ENCODE data around the gene CSF2. TPM values are rescaled to one million over a fixed set of nuclear protein-coding genes. Genes with fewer than 3 reads are reported as not detected.
A peak's percentile ranks its signal among the peaks of the same experiment; 100 is the strongest.

The CSF2 gene
- polyA plus RNA-seq, 12 donors, result not detected

DNA sequence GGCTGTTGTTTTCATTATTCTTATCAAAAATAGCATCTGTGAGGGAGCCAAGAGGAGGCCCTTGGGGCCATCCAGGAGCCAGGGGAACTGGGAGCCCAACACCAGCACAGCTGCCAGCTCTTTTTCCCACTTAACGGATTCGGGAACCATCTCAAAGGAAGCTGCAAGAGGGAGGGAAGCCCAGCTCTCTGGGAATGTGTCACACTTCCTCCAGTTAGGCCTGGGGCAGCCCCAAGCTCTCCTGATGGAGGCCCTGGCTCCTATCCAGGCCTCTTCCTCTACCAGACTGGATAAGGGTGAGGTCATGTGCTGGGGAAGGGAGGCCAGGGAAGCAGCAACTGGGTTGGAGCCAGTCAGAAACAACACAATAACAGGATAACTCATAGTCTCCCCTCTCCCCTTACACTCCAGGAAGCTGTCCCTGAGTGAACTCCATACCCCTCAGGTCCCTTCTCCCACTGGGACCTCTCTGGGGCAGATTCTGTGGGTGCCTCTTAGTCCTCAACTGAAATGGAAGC lies 12.7 kb downstream of the CSF2 start:
- peak; percentile 31 for DNase-seq

DNA sequence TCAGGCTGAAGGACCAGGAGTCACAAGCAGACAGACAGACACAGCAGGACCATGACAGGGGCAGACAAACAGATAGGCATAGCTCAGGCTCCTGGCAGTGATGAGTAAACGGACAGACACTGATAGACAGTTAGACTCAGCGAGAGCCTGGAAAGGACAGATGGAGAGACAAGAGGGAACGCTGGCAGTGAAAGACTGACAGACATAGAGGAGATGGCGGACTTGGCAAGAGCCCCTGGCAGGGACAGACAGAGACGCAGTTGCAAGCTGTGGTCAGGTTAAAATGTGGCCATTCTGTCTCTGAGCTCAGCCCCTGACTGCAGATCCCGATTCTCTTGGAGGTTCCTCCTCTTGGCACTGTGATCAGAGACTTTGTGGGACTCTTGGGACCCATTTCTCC lies 13.6 kb downstream of the CSF2 start:
- no peak for DNase-seq

DNA sequence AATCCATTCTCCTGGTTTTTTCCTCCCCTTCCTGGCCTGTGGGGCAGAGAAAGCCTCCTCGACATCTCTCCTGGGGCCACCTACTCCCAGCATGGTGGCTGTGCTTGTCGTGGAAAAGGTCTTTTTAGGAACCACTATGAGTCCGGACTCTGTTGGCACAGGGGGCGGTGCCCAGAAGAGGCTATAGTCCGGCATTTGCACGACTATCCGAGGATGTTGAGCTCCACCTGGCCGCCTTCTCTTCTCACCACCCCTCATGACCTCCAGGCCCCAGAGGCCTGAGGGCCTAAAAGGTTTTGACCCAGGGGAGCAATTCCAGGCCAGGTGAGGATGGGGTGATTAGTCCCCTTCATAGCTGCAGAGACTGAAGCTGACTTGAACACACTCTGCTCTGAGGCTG lies 14.1 kb downstream of the CSF2 start:
- no peak for DNase-seq

DNA sequence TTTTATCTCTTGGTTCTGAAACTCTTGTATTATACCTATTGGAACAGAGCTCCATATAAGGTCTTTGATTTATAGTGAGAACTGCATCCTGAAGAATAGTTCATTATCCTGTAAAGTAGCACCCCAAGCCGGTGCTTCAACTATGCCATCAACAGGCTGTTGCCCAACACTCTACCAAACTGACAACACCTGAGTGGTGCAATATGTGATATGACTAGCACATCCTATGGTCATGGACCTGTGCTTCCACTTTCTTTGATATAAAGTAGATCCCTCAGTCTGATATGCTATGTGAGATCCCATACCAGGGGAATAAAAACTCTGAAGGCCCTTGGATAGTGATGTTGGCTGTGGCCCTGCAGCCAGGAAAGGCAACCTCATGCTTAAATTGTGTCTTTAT lies 15.8 kb downstream of the CSF2 start:
- no peak for DNase-seq

DNA sequence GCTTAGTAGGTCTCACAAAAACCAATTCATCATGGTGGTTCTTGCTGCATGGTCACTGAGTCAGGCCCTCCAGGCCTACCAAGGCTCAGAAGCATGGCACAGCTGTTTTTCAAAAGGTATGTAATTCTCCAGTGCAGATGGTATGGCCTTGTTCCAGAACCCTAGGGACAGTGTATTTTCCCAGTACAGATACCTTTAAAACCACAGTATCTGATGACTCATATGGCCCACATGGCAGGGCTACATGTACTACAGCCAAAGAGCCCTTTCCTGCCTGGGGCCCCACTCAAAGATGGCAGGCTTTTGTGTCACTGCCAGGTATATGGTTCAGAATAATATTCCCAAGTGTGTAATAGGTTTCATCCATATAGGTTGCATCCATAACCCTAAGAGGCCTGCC lies 16.5 kb downstream of the CSF2 start:
- no peak for DNase-seq

DNA sequence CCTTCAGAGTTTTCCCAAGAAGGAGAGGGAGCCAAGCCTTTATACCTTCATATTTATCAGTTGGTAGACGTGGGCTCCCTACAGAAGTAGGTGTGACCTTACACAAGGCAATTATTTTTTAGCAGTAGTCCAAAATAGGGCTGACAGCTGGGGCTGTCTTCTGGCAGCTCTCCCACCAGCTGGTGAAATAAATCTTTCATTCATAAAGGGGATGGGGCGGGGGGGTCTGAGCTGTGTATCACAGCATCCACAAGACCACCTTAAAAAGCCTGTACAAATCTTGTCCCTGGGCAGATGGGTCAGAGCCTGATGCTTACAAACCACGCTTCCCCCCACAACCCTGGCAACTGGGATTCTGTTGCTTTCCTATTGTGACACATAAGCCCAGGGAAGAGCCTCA lies 19.7 kb downstream of the CSF2 start:
- DNase-seq, result peak; percentile 6

DNA sequence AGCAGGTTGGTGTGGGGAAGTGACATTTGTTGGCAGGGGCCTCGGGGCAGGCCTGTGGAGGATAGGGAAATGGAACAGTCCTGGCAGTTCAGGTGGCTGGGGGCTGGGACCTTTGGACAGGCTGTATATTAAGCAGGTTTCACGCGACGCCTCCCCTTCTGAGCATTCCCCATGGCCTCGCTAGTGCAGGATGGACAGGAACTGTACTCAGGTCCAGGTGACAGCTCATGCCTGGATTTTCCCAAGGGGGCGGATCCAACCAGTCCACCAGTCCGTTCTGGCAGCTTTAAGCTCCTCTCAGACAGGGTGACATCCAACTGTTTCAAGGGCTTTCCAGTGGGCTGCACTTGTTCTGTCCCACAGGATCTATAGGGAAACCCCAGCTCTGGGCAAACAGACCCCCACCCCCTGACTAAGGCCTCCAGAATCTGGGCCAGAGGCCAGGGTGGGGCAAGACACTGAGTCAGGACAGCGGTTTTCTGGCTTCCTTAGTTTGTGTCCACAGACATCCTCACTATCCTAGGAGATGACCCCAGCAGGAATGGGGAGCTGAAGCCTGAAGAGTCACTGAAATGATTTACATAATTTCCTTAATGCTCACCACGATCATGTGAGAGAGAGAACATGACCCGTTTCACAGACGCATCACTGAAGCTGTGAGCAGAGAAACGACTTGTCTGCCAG lies 20.9 kb downstream of the CSF2 start:
- DNase-seq, result no peak

DNA sequence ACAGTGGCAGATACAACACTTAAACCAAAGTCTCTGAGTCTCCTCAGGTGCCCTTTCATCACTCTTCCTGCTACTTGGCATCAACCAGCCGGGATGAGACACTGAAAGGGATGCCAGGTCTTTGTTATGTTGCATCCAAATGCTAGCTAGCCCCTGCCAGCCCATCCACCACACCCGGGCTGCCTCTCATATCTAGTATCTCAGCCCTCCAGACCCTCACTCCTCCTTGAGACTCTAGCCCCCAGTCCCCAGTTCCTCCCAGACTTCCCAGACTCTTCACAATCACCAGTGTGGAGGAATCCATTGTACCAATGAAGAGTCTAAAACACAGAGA lies 21.5 kb downstream of the CSF2 start:
- no peak for DNase-seq

DNA sequence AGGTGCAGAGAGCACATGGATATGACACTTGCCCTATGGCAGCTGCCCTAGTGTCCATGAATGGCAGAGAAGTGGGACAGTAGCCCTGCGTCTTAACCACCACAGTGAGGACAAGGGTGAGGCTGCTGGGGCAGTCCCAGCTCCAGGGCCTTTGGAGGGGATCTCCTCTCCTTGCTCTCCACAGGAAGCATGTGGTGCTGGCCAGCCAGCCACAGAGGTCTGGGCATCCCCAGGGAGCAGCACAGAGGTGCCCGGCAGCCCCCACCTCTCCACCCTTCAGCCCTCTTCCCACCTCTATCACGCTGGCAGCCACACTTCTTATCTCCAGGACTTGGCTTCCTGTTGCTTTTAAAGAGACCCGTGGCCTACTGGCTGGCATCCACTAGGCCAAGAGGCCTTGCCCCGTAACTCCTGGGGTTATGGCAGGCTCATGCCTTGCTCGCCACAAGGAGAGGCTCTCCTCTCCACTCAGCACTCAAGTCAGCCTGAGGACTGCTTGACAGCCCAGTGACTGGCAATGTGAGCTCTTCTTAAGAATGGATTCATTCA lies 21.9 kb downstream of the CSF2 start:
- DNase-seq, result no peak

DNA sequence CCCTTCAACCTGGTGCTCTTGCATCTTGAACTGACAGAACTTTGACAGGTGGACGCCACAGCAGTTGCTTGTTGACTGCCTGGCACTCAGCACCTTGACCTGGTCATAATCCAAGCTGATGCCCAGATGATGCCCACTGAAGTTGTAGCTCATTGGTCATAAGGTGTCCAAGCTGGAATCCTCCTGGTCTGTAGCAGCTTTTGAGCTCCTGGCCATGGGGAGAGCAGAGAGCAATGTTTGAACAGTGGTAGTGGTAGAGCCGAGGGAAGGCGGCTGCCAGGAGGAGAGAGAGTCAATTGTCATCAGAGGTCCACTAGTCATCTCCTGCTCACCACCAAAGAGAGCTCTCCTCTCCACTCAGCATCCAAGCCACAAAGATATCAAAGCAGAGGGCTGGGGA lies 23.3 kb downstream of the CSF2 start:
- no peak for DNase-seq

DNA sequence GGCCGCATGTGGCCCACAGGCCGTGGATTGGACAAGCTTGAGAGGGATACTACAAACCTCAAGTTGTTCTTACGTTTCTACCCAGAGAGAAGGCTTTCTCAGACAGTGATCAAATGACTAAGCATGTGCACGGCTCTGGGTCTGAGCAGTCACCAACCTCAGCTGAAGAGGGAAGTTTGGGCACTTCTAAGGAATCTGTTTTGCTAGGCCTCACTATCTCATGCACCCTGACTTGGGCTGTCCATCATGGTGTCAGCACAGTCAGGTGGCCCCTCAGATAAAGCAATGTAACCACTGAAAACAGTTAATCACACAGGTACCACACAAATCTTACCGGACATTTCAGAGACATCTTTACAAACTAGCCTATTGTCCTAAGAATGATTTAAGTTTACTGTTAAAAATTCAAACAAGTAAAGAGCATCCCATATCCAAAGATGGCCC lies 24.6 kb downstream of the CSF2 start:
- no peak for DNase-seq

DNA sequence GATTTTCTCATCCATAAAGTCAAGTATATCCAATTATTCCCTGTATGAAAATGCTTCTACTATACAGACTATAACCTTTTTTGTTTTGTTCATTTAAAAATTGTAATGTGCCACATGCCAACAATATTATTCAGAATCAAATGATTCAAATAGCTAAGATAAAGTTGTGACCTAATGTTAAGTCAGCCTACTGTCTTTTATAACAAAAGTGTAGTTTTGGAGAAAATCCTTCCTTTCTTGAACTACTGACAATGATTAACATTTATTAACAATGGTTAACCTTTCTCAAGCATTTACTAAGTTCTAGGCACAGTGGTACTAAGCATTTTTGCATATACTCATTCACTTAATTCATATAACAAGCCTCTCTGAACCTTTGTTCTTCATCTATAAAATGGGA lies 25.0 kb downstream of the CSF2 start:
- no peak for DNase-seq

DNA sequence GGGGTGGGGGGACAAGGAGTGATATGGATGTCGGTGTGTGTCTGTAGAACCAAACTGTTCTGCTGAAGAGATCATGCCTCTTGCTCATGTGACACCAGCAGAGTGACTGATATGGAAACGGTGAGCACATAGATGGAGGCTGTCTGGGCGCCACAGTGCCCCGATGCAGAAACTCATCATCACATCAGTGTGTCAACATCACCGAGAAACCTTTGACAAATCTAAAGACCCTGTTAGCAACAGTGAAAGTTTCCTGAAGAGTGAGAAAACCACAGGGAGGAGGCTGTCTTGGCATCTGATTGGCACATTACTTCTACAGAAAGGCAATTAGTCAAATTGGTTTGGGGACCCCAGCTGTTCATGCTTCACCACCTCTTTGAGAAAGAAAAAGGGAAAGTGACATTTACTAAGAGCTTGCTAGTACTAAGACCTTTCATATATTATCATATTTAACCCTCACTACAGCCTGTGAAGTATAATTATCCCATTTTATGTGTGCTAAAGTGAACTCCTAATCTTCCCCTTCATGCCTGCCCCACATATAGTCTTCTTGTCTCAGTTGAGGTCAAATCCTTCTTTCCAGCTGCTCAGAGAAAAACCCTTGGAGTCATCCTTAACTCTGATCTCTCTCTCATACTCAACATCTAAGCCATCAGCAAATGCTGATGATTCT lies 25.6 kb downstream of the CSF2 start:
- DNase-seq, result no peak

DNA sequence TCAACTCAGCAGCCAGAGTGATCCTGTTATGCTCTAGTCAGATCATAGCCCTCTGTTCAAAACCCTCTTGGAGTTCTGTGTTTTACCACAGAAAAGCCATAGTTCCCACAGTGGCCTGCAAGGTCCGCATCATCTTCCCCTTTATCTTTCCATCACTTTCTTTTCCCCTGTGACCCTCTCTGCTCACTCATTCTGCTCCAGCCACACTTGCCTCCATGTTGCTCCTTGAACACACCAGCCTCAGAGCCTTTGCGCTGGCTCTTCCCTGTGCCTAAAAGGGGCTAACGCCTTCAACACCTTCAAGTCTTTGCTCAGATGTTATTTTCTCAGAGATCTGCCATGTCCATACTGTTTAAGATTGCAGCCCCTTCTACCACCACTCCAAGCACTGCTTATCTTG lies 26.3 kb downstream of the CSF2 start:
- DNase-seq, result no peak

DNA sequence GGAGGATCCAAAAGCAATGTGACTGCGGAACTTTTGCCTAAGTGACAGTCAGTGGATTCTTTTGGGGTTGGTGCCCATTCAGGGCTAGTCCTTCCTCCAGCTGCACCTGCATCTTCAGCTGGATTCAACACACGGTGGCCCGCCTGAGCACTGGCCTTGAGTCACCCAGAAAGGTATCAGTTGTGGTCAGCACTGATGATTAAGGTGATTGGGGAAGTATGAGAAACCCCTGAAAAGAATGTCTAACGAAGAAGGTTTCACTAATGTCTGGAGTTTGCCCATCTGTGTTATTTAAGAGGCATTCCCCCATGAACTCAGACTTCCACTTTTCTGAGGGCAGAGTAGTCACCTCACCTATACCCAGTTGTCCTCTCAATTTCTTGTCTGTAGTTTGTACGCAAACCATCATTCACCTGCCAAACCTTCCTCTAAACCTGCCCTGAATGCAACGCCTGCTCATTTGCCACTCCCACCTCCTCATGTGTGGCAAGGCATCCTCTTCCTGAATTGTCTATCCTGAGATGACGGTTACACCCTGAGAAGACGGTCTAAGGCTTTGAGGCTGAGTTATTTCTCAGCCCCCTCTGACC lies 27.2 kb downstream of the CSF2 start:
- DNase-seq, result no peak

DNA sequence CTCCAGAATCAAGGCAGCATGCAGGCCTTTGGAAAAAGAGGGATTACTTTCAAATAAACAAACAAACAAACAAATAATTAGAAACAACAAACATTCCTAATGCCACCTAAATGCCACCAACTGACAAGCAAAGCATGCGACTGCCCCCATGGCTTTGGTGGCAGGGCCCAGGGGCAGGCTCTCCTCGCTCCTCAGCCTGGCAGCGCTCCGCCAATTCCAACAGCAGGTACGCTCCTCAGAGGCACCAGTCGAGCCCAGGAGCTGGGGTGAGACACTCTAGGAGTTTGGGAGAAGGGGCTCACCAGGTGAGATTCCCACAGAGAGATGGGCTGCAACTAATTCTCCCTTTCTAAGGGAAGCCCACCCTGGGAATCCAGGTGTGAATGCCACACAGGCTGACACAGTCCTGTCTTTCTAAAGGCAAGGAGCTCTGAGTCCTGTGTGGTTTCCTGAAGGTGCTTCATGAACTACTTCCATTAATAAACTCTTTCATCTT lies 27.8 kb downstream of the CSF2 start:
- no peak for DNase-seq

DNA sequence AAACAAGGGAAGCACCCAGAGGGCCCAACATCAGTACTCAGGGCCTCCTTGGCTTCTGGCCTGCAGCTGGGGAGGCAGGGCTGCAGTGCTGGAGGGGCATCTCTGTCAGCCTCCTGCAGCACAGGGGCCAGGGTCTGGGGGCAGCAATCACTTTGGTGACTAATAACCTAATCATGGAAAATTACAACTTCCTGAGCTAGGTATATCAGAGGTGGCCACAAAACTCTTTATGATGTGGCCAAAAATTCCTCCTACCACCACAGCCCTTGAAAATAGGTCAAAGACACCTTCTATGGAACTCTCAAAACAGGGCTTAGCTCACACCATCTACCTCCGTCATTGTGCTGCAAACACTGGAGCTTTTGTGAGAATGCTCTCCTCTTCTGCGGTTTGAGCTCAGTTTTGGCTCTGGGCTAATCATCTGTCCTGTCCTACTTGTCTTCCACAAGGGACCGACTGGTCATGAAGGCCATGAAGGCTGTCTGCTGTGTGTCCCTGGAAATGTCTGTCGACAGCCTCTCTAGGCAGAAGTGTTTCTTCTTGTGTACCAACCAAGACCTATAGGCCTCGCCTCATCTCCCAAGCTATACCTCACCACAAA lies 28.6 kb downstream of the CSF2 start:
- no peak for DNase-seq

DNA sequence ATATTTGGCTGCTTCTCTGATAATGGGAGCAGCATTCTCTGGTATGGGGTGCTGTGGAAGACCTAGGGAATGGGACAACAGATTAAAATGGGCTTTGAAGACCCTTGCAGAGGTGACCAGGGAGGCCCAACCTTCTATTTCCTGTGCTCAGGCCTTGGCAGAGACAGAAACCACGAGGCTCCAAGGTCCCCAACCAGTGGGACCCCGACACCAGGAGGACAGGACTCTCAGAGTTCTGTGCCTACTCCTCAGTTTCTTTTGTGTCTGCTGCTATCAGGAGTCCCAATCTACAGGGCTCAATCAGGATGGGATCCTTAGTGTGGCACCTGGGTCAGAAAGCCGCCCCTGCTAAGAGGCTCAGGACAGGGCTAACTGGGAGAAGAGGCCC lies 29.3 kb downstream of the CSF2 start:
- no peak for DNase-seq

DNA sequence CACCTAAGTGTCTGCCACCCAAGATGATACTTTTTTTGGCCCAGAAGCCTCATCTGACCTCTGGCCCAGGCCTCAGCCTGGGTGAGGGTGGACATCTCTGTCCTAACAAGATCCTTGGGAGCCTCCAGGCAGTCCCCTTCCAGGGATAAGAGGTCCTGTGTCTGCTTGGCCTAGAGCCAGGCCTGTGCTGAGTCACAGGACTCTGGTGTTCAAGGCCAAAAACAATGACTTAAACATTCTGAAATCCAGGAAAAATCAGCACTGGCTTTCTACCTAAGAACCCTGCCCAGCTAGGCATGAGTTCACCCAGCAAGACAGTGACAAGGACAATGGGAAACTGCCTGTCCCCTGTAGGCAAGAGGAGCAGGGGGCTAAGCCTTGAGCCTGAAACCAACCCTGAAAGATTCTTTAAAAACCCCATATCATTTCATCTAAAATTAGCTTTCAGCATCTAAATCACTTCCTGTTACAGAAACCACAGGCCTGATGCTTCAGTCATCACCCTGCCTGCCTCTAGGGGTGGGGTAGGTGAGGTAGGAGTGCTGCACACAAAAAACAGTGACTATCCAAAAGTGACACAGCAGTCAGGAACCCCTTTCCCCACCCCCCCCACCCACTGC lies 29.9 kb downstream of the CSF2 start:
- DNase-seq, result peak; percentile 37

DNA sequence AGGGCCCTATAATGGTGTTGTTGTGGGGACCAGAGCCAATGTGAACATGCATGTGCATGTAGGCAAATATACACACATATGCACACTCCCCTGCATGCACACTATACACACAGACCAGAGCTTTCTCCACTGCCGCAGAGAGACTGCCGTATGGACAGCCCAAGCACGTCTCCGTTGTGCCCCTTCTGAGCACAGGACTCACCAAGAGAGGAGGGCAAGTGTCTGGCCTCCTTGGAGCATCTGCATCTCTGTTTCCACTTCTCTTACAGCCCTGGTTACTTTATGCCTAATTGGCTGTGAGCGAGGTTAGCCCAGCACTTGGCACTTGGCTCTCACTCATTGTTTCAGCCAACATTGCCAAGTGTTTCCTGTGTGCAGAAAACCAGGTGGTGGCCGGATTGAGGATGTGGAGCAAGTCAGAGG lies 30.4 kb downstream of the CSF2 start:
- no peak for DNase-seq

DNA sequence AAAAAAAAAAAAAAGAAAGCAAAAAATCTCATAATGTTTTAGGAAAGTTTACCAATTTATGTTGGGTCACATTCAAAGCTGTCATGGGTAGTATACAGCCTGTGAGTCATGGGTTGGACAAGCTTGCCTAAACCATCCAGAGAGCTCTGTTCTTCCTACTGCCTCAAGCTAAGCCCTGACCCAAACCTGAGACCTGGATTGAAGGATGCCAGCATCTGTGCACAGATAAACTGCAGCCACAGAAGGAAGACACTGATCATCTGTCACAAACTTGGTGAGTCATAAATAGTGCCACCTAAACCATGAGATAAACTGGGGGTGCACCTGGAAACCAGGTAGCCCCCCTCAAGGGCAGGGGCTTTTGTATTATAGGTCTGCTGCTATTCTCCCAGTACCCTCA lies 31.0 kb downstream of the CSF2 start:
- no peak for DNase-seq

DNA sequence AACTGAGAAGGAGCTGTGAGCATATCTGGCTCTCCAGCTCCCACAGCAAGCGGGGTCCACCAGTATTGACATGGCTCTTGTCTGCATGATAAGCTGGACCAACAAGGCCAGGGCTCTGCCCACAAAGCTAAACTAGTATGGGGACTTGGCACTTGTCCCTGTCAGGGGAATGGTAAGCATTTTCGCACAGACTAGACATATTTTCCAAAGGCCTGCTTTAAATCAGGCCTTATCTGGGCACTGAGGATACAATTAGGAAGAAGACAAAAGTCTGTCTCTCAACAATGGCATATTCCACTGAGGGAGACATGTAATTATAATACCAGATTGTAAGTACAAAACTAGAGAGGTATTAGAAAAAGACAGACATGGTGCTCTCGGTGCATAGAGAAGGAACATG lies 32.1 kb downstream of the CSF2 start:
- no peak for DNase-seq
